Measurements from ENCODE around the gene NBPF6. TPM values are rescaled to one million over a fixed set of nuclear protein-coding genes. Genes with fewer than 3 reads are reported as not detected.
"Not testable (repeated sequence)": the region's sequence is repeated elsewhere in the genome, so short reads cannot be mapped to it uniquely, and the experiment has no call there.

Gene NBPF6
- polyA plus RNA-seq, 1 of the 3 experiments (the other 2 are of a cell fraction), result not detected

DNA sequence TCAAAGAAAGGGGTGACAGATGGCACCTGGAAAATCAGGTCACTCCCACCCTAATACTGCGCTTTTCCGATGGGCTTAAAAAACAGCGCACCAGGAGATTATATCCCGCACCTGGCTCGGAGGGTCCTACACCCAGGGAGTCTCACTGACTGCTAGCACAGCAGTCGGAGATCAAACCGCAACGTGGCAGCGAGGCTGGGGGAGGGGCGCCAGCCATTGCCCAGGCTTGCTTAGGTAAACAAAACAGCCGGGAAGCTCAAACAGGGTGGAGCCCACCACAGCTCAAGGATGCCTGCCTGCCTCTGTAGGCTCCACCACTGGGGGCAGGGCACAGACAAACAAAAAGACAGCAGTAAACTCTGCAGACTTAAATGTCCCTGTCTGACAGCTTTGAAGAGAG lies 36.6 kb downstream of the NBPF6 start:
- CTCF ChIA-PET; H3K4me1 ChIP-seq (ENCODE audit: control insufficient read depth in 1 of 2, insufficient read depth in 2 of 2, low read depth in 1 of 2, low read length in 1 of 2); H3K27me3 ChIP-seq (ENCODE audit: insufficient read depth); H3K9ac ChIP-seq; H3K9me3 ChIP-seq; H2AFZ ChIP-seq (ENCODE audit: low read depth); H4K20me1 ChIP-seq (ENCODE audit: insufficient read depth); POLR2A ChIA-PET; H3K4me3 ChIP-seq (ENCODE audit: low read depth in 2 of 2, low read length in 1 of 2); H3K4me2 ChIP-seq; H3K79me2 ChIP-seq (ENCODE audit: insufficient read depth); H3K27ac ChIP-seq (ENCODE audit: low read depth in 2 of 2, low read length in 1 of 2); H3K9me2 ChIP-seq; H3F3A ChIP-seq (replicated peaks; ENCODE audit: insufficient read depth); H3K36me3 ChIP-seq (replicated peaks in 1 of 2; ENCODE audit: control insufficient read depth in 1 of 2, insufficient read depth in 2 of 2, low read length in 1 of 2); DNase-seq: not testable (repeated sequence)
- WGBS (ENCODE audit: low lambda C conversion rate), result 29% methylated on average over 10 of the region's 11 CpGs

DNA sequence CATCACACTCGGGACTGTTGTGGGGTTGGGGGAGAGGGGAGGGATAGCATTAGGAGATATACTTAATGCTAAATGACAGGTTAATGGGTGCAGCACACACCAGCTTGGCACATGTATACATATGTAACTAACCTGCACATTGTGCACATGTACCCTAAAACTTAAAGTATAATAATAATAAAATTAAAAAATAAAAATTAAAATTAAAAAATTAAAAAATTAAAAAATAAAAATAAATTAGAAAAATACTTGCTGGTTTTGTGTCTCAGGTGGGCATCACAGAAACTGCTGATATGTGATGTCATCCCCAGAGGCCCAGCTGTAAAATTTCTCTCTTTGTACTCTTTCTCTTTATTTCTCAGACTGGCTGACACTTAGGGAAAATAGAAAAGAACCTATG lies 44.9 kb downstream of the NBPF6 start:
- H3K4me3 ChIP-seq (ENCODE audit: low read depth in 2 of 2, low read length in 1 of 2); H3K4me2 ChIP-seq; H3K27me3 ChIP-seq (ENCODE audit: insufficient read depth); H3K36me3 ChIP-seq (replicated peaks in 1 of 2; ENCODE audit: control insufficient read depth in 1 of 2, insufficient read depth in 2 of 2, low read length in 1 of 2); DNase-seq; H3K79me2 ChIP-seq (ENCODE audit: insufficient read depth); H2AFZ ChIP-seq (ENCODE audit: low read depth); H3K4me1 ChIP-seq (ENCODE audit: control insufficient read depth in 1 of 2, insufficient read depth in 2 of 2, low read depth in 1 of 2, low read length in 1 of 2); CTCF ChIA-PET; H3K27ac ChIP-seq (ENCODE audit: low read depth in 2 of 2, low read length in 1 of 2); H3K9ac ChIP-seq; H3K9me2 ChIP-seq; H4K20me1 ChIP-seq (ENCODE audit: insufficient read depth); POLR2A ChIA-PET; H3K9me3 ChIP-seq; H3F3A ChIP-seq (replicated peaks; ENCODE audit: insufficient read depth): not testable (repeated sequence)
- WGBS (ENCODE audit: low lambda C conversion rate), result 4% methylated on average over 1 of the region's 1 CpG

GRCh38 chr1:108496856-108497255 lies 46.7 kb downstream of the NBPF6 start:
- H3K9ac ChIP-seq; H3K27ac ChIP-seq (ENCODE audit: low read depth in 2 of 2, low read length in 1 of 2); H3K9me3 ChIP-seq; H3K27me3 ChIP-seq (ENCODE audit: insufficient read depth); H3K4me3 ChIP-seq (ENCODE audit: low read depth in 2 of 2, low read length in 1 of 2); POLR2A ChIA-PET; H3F3A ChIP-seq (replicated peaks; ENCODE audit: insufficient read depth); CTCF ChIA-PET; H3K9me2 ChIP-seq; H3K79me2 ChIP-seq (ENCODE audit: insufficient read depth); H2AFZ ChIP-seq (ENCODE audit: low read depth); H3K4me2 ChIP-seq; DNase-seq; H3K36me3 ChIP-seq (replicated peaks in 1 of 2; ENCODE audit: control insufficient read depth in 1 of 2, insufficient read depth in 2 of 2, low read length in 1 of 2); H3K4me1 ChIP-seq (ENCODE audit: control insufficient read depth in 1 of 2, insufficient read depth in 2 of 2, low read depth in 1 of 2, low read length in 1 of 2); H4K20me1 ChIP-seq (ENCODE audit: insufficient read depth): not testable (repeated sequence)
- WGBS (ENCODE audit: low lambda C conversion rate), result 29% methylated on average over 4 of the region's 4 CpGs

DNA sequence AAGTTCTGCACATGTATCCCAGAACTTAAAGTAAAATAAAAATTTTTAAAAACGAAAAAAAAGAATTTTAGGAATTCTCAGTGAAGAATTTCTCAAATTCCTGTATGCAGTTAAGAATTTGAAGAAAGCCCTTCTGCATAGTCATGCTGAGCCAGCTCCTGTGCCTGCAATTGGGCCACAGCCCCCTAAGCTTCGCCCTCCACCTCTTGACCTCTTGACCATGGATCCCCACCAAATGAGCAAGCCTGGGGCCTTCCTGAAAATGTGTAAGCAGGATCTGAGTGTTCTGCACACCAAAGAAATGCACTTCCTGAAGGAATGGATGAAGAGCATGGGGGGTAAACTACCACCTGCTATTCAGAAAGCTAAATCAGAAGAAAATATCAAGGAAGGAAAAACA lies 52.0 kb downstream of the NBPF6 start:
- TF ChIP-seq, protein P1, sequence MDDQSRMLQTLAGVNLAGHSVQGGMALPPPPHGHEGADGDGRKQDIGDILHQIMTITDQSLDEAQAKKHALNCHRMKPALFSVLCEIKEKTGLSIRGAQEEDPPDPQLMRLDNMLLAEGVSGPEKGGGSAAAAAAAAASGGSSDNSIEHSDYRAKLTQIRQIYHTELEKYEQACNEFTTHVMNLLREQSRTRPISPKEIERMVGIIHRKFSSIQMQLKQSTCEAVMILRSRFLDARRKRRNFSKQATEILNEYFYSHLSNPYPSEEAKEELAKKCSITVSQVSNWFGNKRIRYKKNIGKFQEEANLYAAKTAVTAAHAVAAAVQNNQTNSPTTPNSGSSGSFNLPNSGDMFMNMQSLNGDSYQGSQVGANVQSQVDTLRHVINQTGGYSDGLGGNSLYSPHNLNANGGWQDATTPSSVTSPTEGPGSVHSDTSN (IDR thresholded peaks at IDR 0.05), result no peak
- TF ChIP-seq, protein P2, sequence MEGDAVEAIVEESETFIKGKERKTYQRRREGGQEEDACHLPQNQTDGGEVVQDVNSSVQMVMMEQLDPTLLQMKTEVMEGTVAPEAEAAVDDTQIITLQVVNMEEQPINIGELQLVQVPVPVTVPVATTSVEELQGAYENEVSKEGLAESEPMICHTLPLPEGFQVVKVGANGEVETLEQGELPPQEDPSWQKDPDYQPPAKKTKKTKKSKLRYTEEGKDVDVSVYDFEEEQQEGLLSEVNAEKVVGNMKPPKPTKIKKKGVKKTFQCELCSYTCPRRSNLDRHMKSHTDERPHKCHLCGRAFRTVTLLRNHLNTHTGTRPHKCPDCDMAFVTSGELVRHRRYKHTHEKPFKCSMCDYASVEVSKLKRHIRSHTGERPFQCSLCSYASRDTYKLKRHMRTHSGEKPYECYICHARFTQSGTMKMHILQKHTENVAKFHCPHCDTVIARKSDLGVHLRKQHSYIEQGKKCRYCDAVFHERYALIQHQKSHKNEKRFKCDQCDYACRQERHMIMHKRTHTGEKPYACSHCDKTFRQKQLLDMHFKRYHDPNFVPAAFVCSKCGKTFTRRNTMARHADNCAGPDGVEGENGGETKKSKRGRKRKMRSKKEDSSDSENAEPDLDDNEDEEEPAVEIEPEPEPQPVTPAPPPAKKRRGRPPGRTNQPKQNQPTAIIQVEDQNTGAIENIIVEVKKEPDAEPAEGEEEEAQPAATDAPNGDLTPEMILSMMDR (IDR thresholded peaks at IDR 0.05), result no peak
- TF ChIP-seq USF2 (IDR thresholded peaks at IDR 0.05; ENCODE audit: borderline replicate concordance, low read depth, low read length) (no peak), RAD21 (IDR thresholded peaks at IDR 0.05; ENCODE audit: low read length) (no peak)
- TF ChIP-seq, protein P3, sequence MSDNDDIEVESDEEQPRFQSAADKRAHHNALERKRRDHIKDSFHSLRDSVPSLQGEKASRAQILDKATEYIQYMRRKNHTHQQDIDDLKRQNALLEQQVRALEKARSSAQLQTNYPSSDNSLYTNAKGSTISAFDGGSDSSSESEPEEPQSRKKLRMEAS (IDR thresholded peaks at IDR 0.05; ENCODE audit: low read depth), result no peak
- TF ChIP-seq, protein P4, sequence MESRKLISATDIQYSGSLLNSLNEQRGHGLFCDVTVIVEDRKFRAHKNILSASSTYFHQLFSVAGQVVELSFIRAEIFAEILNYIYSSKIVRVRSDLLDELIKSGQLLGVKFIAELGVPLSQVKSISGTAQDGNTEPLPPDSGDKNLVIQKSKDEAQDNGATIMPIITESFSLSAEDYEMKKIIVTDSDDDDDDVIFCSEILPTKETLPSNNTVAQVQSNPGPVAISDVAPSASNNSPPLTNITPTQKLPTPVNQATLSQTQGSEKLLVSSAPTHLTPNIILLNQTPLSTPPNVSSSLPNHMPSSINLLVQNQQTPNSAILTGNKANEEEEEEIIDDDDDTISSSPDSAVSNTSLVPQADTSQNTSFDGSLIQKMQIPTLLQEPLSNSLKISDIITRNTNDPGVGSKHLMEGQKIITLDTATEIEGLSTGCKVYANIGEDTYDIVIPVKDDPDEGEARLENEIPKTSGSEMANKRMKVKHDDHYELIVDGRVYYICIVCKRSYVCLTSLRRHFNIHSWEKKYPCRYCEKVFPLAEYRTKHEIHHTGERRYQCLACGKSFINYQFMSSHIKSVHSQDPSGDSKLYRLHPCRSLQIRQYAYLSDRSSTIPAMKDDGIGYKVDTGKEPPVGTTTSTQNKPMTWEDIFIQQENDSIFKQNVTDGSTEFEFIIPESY (IDR thresholded peaks at IDR 0.05; ENCODE audit: borderline replicate concordance, low read depth), result no peak
- ChIA-PET POLR2A (no interaction called here), CTCF (interaction anchor here (1.7 to 2.4 kb wide), 2 partner anchors 10 to 141 kb away, joined by 4 to 14 read pairs; no protein-coding TSS in a partner anchor)
- H3F3A ChIP-seq (replicated peaks; ENCODE audit: insufficient read depth), result peaks cover 6% of the 10 kb centered on the region
- H3K4me3 ChIP-seq (ENCODE audit: low read depth in 2 of 2, low read length in 1 of 2), result no peak overlapping the region
- no peaks in the 10 kb centered on the region for H3K79me2 ChIP-seq (ENCODE audit: insufficient read depth)
- H3K9ac ChIP-seq, result no peak overlapping the region
- H3K9me3 ChIP-seq, result no peaks in the 10 kb centered on the region
- no peak overlapping the region for H3K27ac ChIP-seq (ENCODE audit: low read depth in 2 of 2, low read length in 1 of 2)
- H3K4me1 ChIP-seq (ENCODE audit: control insufficient read depth in 1 of 2, insufficient read depth in 2 of 2, low read depth in 1 of 2, low read length in 1 of 2), result no peaks in the 10 kb centered on the region; a peak in 1 of 4 replicates
- WGBS (ENCODE audit: low lambda C conversion rate), result 42% methylated on average over 2 of the region's 2 CpGs
- H4K20me1 ChIP-seq (ENCODE audit: insufficient read depth), result no peaks in the 10 kb centered on the region
- H3K27me3 ChIP-seq (ENCODE audit: insufficient read depth), result no peaks in the 10 kb centered on the region
- no peaks in the 10 kb centered on the region for H3K36me3 ChIP-seq (replicated peaks in 1 of 2; ENCODE audit: control insufficient read depth in 1 of 2, insufficient read depth in 2 of 2, low read length in 1 of 2)
- no peaks in the 10 kb centered on the region for H3K9me2 ChIP-seq
- H3K4me2 ChIP-seq, result no peak overlapping the region
- H2AFZ ChIP-seq (ENCODE audit: low read depth), result no peak overlapping the region
- DNase-seq, result no peak
